Activated T-cell treated with anti-CD3 and anti-CD28 coated beads, Interleukin-2, amount 50 U/mL, for 48 hours (primary cell): ENCODE results near the gene ARHGAP29.
"Not testable (repeated sequence)": the region's sequence is repeated elsewhere in the genome, so short reads cannot be mapped to it uniquely, and the experiment has no call there.

Experiments
- DNase-seq, 2 experiments: peaks; one replicate each; pipeline ENCODE4 v3.0.0-alpha.2; 2020

Gene ARHGAP29

DNA sequence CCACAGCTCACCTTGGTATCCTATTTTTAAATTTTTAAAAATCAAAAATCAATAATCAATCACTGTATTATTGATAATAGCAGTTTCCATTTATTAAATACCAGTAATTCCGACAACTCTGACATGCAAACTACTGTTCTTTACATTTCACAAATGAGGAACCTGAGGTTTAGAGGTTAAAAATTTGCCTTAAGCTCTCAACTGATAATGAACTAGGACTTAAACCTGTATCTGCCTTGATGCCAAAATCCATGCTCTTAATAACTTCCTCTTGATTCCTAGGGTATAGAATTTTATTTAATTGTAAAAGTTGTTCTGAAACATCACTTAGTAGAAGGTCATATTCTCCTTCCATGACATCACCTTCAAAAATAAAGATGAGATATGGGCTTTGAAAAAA is 5.6 kb downstream of the ARHGAP29 start:
- no peak for DNase-seq

DNA sequence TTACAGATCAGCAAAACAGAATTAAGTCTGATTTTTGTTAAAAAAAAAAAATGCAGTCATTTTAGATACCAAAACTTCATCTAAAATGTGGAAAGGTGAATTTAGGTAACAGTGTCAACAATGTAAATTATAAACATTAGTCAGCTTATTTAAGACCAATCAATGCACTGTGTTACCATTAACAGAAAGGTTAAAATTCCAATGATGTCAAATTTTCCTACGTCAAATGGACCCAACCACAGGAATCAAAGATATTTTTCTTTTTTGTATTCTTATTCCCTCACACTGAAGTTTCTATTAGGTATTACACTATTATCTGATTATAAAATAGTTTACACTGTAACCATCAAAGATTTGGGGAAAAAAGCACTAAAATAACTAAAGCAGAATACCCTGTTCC is 6.5 kb downstream of the ARHGAP29 start:
- DNase-seq, result no peak

DNA sequence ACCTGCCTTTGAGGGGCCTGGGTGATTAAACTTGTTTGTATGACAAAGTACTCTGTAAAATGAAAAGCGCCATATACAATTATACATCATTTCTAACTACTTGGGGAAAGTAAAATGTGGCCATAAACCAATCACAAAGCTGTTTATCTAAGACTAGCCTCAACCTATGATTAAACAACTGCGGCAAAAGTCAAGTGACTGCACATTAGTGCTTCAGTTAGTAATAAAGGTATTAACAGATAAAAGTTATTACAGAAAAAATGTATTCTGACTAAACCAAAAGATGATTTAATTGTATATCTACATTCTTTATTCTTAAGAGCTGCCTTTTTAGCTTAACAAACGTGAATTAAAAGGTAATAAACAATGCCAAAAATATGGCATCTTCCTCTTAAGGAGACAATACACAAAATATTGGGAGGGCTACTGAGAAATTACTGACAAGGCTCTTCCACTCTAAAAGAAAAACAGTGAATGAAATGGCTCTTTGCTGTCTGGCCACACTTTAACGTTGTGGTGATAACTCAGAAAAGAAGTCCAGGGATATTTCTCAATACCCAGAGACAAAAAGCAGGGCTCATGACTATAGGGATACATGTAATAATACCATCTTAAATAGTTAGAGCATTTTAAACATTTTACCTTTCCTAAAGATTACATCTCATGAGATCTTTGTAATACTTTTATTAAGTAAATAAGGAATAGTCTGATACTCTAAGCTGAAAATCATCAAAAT is 8.6 kb downstream of the ARHGAP29 start:
- no peak for DNase-seq

DNA sequence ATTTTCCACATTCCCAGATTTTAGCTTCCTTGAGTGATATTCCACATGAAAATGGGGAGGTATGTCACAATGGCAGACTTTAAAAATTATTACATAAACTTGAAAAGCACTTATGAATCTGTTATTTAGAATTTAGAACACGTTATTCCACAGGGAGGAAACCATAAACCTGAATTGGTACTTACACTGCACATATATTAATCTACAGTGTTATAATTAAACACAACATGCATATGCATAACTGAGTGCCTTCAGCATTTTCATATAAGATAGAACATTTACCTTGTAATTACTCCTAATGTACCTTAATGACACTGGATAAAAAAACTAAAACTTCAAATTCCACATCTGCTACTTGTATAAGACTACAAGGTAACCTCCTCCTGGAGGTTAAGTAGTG is 9.8 kb downstream of the ARHGAP29 start:
- DNase-seq, result no peak

DNA sequence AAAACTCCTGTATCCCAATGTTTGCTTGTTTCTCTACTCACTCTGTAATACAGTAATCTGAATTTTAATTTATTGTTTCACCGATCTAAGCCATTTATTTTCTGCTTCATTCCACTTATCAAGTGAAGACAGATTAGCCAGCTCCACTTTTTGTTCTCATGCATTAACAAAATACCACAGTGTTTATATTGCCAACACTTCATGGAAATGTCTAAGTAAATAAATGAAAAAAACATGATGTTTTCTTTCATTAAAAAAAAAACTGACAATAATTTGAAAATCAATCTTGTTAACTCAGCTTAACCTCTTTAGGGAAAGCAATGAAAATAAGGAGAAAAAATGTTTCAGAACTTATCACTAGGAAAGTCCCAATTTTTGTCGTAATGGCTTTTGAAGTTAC is 11.5 kb downstream of the ARHGAP29 start:
- no peak for DNase-seq

DNA sequence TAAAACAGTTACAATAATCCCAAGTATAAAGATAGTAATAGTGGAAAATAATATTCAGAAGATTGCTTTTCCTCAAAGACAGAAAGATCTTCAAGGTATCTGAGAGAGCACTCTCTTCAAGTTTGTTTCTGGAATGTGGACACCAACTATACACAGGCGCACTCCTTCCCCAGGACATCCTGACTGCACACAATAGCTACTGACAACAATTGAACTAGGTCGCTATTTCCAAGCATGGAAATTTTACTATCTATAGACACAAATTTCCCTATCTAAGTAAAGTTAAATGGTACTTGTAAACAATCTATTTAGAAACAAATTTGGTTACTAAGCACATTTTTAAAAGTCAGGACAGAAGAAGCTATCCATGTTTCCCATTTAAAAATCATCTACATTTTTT is 19.1 kb downstream of the ARHGAP29 start:
- no peak for DNase-seq

DNA sequence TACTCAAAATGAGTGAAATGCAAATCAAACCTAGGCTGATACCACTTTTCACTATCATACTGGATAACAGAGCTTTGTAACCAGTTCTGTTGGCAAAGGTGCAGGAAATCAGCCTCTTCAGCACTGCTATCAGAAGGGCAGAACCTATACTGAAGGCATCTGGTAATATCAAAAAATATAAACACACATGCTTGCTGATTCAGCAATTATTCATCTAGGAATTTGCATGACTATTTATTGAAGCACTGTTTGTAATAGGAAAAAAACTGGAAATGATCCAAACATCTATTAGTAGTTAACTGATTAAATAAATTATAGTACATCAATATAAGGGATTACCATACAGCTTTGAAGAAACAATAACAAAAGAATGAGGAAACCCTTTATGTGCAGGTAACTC is 21.4 kb downstream of the ARHGAP29 start:
- DNase-seq, result no peak

DNA sequence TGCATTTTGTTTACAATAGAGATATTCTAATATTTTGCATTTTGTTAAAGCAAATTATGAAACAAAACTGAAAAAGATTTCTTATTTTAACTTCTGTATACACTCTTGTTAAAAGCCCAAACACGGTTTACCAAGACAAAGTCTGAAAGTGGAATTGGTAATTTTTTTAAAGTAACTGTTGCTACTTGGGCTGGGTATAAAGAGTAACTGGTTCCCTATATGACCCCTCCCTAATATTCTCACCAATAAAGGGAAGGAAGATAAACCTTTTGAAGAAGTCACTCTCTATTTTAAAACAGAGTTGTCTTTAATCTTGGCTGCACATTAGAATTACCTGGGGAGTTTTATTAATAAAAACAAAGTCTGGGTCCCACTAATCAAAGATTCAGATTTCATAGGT is 27.4 kb downstream of the ARHGAP29 start:
- DNase-seq, result no peak

DNA sequence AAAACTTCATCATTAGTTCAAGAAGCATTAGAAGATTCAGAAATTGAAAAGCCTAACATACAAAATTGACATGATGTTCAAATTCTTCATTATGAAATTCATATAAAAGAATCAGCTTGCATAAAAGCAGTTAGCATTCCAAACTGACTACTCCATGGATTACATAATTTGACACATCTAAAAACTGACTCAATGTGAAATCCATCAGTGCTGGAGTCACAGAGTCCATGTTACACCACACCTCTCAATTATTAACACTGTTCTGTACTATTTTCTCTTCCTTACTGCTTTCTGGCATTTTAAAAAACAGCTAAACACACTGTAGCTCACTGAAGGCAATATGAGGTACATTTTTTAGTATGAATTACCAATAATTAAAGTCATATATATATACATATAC is 28.0 kb downstream of the ARHGAP29 start:
- no peak for DNase-seq

DNA sequence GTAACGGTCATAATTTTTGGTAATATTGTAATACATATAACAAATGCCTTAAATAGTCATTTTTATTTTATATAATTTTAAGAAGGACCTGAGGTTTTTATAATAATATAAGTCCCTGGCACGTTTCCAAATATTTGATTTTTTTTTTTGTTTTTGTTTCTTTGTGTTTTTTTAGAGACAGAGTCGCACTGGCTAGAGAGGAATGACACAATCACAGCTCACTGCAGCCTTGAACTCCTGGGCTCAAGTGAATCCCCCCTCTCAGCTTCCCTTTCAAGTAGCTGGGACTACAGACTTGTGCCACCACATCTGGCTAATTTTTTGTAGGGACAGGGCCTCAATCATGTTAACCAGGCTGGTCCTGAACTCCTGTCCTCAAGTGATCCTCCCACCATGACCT is 29.7 kb downstream of the ARHGAP29 start:
- DNase-seq, result no peak

DNA sequence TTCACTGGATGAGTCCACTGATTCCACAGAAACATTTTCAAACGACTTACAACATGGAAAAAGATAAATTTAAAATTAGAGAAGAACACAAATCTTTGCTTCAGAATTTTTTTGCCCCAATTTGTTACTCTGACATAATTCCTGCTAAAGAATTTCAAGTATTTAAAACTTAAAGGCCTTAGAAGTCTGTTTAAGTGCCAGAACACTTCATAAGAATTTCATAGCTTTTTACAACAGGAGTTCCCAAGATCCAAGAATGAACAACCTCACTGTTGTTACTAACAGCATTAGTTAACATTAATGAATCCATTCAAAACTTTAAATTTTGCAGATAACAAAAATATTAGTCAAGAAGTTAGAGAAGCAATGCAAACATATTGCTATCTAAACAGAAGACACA is 31.7 kb downstream of the ARHGAP29 start:
- no peak for DNase-seq

DNA sequence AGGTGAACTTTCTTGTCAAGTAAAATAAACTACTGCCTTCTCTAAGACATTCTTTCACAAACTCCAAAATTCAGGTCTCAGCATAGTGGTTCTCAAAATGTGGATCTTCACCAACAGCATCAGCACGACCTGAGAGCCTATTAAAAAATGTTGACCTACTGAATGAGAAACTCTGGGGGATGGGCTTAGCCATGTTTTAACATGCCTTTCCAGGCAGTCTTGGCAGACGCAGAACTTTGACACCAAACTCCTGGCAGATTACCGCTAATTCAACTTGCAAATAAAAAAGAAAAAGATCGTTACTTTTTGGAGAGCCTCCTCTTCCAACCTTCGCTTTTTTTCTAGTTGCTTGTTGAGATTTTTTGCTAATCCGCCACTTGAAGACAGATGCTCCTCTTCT is 35.1 kb downstream of the ARHGAP29 start:
- no peak for DNase-seq

DNA sequence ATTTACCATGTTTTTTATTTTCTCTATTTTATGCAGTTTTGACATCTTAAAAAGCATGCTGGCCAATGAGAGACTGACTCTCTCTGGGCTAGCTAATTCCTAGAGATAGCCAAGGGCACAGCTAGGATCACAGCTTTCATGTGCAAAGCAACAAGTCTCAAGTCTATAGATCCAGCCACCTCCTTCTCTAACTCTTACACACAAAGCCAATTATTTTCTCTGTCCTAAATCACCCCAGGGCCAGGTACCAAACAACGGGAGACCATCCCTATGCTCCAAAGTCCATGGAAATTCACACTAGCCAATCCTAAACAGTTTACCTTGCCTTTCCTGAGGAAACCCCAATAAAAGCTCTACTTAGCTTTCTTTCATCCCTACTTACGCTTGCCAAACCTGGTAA is 38.0 kb downstream of the ARHGAP29 start:
- no peak for DNase-seq

DNA sequence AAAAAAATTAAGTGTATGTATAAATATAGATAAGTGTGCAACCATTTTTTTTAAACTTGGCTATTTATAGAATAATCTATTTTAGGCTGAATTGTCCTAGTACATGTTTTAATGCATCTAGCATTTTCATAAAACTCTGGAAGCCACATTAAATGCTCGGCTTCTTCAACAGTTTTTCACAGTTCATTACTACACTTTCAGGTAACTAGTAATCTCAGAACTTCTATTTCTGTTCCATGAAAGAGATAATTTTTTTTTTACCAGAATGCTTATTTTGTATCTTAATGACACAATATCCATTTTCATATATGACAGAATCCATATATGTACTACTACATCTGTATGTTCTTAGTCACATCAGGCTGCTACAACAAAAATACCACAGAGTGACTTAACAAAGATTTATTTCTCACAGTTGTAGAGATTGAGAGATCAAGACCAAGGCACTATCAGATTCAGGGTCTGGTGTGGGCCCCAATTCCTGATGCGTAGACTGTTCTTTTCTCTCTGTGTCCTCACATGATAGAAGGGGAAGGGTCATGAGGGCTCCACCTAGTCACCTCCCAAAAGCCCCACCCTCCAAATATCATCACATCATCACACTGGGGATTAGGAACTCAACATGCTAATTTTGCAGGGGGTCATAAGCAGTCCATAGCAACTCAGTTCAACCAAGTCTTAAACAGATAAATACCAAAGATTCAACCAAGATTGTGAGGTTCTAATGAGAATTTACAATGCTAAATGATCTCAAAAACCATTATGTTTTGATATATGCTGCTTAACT is 43.1 kb downstream of the ARHGAP29 start:
- DNase-seq, result no peak

DNA sequence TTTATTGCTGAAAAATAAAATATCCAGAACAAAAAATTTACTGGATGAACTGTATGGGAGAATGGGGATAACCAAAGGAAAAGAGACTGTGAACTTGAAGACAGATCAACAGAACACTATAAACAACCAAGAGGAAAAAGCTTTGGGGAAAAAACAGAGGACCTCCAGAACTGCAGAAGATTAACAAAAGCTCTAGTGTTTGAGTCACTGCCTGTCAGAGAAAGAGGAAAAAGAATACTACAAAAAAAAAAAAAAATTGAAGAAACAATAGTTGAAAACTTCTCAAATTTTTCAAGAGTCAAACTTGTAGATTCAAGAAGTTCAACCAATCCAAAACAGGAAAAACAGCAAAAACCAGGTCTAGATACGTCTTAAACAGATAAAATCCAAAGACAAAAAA is 44.3 kb downstream of the ARHGAP29 start:
- DNase-seq, result no peak

DNA sequence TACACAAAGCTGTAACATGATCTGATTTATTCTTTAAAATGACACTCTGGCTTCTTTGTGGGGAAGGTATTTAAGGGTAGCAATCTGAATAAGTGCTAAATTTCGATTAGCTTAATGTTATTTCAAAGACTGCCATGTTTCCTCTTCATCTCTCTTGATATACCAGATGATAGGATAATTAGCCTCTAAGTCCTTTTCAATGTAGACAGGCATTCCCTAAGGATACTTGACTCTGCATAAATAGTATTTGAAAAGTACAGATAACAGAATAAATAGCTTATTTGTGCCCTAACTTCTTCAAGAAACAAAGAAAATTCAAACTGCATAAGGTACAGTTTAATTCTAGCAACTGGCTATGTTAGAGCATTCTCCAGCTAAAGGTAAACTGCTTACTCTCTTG is 46.2 kb downstream of the ARHGAP29 start:
- DNase-seq, result no peak

DNA sequence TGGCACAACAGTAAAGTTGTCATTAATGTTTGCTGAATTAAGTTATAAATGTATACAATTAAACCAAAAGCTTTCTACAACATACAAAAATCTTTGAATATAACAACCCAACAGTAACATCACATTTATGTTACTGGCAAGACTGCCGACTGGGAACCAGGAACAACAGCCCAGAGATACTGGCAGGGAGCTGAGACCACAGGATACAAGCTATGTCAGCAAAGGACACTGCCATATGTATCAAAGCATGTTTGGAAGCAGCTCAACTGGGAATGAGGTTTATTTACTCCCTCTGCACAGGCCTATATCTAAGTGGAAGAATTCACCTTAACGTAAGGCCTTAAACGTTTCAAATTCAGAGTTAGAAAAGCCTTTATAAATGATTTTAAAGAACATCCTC is 50.4 kb downstream of the ARHGAP29 start:
- DNase-seq, result no peak

DNA sequence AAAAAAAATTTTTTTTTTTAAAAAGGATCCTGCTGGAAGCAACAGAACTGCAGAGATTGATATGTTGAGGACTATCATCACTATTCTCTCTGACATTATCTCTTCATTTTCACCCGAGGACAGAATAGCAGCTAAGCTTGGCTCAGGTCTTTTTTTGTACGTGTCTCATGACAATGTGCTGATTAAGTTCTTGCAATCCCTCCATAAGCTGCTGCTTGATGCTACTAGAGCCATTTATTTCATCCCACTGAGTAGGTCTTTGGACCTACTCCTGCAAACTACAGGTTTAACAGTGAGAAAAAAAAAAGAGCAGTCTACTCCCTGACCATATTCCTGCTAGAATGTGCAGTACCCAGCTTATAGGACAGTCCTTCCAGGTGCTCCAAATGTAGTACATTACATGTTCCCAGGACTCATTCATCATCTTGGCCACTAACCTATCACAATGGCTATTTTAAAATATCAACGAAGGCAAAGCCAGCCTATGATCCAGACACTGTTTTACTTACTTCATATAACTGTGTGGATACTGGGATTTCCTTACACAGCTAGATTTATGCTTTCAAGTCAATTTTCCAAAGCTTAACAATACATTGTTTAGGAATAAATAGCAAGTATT is 54.1 kb downstream of the ARHGAP29 start:
- no peak for DNase-seq

DNA sequence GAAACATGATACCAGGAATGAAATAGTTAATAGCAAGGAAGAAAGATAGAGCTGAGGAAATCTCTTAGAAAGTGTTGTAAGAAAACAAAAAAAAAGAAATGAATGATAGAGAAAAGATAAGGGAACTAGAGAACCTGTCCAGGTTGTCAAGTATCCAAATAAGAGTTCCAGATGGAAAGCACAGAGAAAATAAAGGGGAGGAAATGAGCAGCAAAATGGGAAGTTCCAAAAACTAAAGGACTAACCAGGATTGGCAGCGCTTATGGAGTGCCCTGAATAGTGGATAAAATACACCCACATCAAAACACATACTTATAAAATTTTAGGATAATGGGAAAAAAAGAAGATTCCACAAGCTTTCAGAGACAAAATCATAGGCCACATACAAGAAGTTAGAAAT is 55.2 kb downstream of the ARHGAP29 start:
- no peak for DNase-seq

DNA sequence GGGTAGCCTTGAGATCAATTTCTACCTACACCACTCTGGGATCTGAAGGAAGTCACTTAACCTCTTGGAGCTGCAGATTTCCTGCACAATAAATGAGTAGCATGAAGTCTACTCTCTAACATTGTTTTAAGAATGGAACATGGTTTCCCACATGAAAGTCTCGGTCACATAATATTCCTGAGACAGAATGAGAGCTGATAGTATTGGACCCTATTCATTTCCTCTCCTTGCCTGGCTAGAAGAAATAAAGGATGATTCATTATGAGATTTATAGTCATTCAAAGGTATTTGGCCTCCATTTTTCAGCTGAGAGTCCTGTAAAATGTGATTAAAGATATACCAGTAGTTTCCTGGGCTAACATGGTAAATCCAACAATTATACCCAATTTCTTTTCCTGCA is 56.7 kb downstream of the ARHGAP29 start:
- DNase-seq, result no peak

DNA sequence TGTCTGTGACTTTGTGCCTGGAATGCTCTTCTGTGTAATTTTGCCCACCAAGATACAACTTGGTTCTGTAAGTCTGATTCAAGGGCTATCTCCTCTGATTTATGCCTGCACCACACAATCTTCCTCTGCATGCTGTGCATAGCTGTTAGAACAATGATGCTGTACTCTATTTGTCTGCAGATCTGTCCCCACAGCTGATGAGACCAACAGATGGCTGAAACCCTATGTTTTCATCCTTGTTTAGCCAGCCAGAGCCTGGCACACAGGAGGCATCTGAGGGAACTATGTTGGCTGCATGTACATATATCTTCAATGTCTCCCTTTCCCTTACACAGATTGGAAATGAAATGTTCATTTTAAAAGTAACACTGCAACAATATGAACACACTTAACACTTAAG is 58.5 kb downstream of the ARHGAP29 start:
- DNase-seq, result no peak

DNA sequence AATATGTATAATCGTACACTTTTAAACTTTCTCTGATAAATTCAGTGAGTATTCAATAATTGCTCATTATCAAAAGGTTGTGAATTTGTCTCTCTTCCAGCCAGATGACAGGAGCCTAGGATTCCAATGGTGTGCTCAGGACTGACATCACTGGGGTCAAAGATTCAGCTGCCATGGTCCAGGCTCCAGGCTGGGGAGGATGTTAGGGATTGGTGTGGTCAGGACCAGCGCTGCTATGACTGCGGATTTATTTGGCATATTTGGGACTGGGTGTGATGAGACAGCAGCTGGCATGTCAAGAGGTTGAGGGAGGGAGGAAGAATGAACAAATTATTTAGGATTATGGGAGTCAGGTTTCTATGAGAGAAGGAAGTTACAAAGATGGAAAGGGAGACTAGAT is 68.3 kb downstream of the ARHGAP29 start:
- DNase-seq, result no peak

DNA sequence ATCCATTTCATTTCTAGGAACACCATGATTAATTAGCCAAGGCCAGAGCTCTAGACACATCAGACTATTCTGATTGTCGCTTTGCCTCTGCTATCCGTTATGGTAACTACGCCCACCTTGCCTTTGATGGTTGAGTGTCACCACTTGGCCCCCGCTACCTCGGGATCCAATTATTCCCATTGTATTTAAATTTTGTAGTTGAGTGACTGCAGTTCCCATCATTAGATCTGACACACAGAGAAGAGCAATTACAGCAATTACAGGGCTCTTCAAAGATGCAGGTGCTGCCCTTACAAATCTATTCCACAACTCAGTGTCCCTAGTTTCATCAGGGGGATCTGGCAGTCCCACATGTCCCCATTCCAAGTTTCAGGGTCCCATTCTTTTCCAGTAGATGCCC is 71.5 kb downstream of the ARHGAP29 start:
- DNase-seq, result no peak

DNA sequence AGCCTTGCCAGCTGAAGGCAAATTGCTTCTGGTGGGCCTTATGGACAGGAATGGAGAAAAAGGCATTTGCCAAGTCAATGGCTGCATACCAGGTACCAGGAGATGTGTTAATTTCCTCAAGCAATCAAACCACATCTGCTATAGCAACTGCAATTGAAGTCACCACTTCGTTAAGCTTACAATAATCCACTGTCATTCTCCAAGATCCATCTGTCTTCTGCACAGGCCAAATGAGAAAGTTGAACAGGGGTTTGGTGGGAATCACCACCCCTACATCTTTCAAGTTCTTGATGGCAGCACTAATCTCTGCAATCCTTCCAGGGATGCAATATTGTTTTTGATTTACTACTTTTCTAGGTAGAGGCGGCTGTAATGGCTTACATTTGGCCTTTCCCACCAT is 72.5 kb downstream of the ARHGAP29 start:
- DNase-seq, result not testable (repeated sequence)
